Astrocyte (in vitro differentiated cells and primary cell): Measurements from ENCODE around the gene IFNAR1.

Experiments used
- CTCF ChIP-seq: IDR thresholded peaks from 2 replicates; pipeline ENCODE4 v1.5.1; 2011; ENCODE audit warnings: low read depth, mild to moderate bottlenecking, inconsistent platforms, low read length, moderate library complexity; ENCODE audit not compliant: insufficient read depth
- EZH2 ChIP-seq: IDR thresholded peaks from 2 replicates; pipeline ENCODE4 v1.6.1; 2012; ENCODE audit warnings: mild to moderate bottlenecking, low read length, inconsistent platforms; ENCODE audit not compliant: insufficient read depth

DNA sequence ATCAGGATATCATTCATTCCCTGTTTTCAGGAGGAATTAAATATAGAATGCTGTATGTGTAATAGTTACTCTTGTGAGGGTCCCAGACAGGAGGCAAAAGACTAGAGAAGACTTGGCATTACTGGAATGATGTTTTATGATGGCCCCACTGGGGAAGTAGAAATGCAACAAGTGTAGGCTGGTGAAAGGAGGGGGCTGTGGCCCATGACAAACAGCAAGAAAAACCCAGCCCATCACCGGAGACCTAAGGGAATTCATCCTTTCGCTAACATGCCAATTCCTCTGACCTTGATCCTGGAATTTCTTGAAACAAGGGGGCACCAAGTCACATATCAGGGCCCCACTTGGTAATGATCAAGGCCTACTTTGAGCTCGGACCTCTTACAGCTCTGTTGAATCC is 72.9 kb downstream of the IFNAR1 start:
- TF ChIP-seq CTCF (no peak), EZH2 (no peak)
